Measurements from ENCODE around the gene GNAQ.
"Not testable (repeated sequence)": the region's sequence is repeated elsewhere in the genome, so short reads cannot be mapped to it uniquely, and the experiment has no call there.

Gene GNAQ

DNA sequence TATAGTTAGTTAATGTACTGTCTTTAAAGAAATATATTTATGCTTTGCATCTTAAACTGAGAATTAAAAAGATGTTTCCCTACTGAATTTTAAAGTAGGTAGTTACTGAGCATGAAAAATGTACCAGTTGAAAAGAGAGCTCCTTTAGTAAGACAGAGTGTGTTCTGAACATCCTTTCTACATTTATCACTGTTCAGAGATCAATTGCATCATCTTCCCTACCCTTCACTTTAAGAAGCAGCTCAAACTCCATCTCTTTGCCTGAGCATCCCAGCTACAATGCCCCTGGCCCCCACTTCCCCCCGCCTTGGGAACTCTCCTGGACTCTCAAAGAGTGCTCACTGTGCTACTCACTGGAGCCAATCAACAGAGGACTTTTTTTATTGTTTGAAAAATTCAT, 164.7 kb downstream of the GNAQ start:
- no peak overlapping the region for H3K4me3 ChIP-seq (ENCODE audit: low read depth, low read length)
- TF ChIP-seq, protein P1, sequence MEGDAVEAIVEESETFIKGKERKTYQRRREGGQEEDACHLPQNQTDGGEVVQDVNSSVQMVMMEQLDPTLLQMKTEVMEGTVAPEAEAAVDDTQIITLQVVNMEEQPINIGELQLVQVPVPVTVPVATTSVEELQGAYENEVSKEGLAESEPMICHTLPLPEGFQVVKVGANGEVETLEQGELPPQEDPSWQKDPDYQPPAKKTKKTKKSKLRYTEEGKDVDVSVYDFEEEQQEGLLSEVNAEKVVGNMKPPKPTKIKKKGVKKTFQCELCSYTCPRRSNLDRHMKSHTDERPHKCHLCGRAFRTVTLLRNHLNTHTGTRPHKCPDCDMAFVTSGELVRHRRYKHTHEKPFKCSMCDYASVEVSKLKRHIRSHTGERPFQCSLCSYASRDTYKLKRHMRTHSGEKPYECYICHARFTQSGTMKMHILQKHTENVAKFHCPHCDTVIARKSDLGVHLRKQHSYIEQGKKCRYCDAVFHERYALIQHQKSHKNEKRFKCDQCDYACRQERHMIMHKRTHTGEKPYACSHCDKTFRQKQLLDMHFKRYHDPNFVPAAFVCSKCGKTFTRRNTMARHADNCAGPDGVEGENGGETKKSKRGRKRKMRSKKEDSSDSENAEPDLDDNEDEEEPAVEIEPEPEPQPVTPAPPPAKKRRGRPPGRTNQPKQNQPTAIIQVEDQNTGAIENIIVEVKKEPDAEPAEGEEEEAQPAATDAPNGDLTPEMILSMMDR (IDR thresholded peaks at IDR 0.05; ENCODE audit: low read depth, low read length), result no peak
- TF ChIP-seq POLR2A (IDR thresholded peaks at IDR 0.05; ENCODE audit: extremely low read depth, insufficient read length) (no peak), MYC (IDR thresholded peaks at IDR 0.05; ENCODE audit: low read depth, low read length) (no peak), MAX (IDR thresholded peaks at IDR 0.05; ENCODE audit: low read depth, low read length) (no peak)
- DNase-seq (ENCODE audit: low read depth), result no peak

- H3K4me3 ChIP-seq (ENCODE audit: low read depth, low read length), result no peak overlapping the region
- TF ChIP-seq, protein P1 (IDR thresholded peaks at IDR 0.05; ENCODE audit: low read depth, low read length), result no peak
- TF ChIP-seq MAX (IDR thresholded peaks at IDR 0.05; ENCODE audit: low read depth, low read length) (no peak), POLR2A (IDR thresholded peaks at IDR 0.05; ENCODE audit: extremely low read depth, insufficient read length) (no peak), MYC (IDR thresholded peaks at IDR 0.05; ENCODE audit: low read depth, low read length) (no peak)
- peak; percentile 14 for DNase-seq (ENCODE audit: low read depth)
These were observed 166.1 kb downstream of the GNAQ start for GRCh38 chr9:77865385-77866047.

- H3K4me3 ChIP-seq (ENCODE audit: low read depth, low read length), result no peak overlapping the region
- peak; percentile 75 for DNase-seq (ENCODE audit: low read depth)
- TF ChIP-seq POLR2A (IDR thresholded peaks at IDR 0.05; ENCODE audit: extremely low read depth, insufficient read length), result no peak
- TF ChIP-seq, protein P1 (IDR thresholded peaks at IDR 0.05; ENCODE audit: low read depth, low read length), result no peak
- no peak for TF ChIP-seq MAX (IDR thresholded peaks at IDR 0.05; ENCODE audit: low read depth, low read length)
- no peak for TF ChIP-seq MYC (IDR thresholded peaks at IDR 0.05; ENCODE audit: low read depth, low read length)
These were observed 167.3 kb downstream of the GNAQ start for GRCh38 chr9:77864211-77864889.

DNA sequence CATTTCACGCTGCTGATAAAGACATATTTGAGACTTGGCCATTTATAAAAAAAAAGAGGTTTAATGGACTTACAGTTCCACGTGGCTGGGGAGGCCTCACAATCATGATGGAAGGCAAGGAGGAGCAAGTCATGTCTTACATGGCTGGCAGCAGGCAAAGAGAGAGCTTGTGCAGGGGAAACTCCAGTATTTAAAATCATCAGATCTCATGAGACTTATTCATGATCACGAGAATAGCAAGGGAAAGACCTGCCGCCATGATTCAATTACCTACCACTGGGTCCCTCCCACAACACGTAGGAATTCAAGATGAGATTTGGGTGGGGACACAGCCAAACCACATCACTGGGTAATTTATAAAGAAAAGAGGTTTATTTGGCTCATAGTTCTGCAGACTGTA, 168.0 kb downstream of the GNAQ start:
- DNase-seq (ENCODE audit: low read depth); H3K4me3 ChIP-seq (ENCODE audit: low read depth, low read length): not testable (repeated sequence)

- DNase-seq (ENCODE audit: low read depth); H3K4me3 ChIP-seq (ENCODE audit: low read depth, low read length): not testable (repeated sequence)
These were observed 170.7 kb downstream of the GNAQ start for GRCh38 chr9:77860953-77861352.

GRCh38 chr9:77857513-77858259, 173.9 kb downstream of the GNAQ start:
- H3K4me3 ChIP-seq (ENCODE audit: low read depth, low read length), result no peak overlapping the region
- DNase-seq (ENCODE audit: low read depth), result no peak
- no peak for TF ChIP-seq POLR2A (IDR thresholded peaks at IDR 0.05; ENCODE audit: extremely low read depth, insufficient read length)
- no peak for TF ChIP-seq MAX (IDR thresholded peaks at IDR 0.05; ENCODE audit: low read depth, low read length)
- TF ChIP-seq, protein P1 (IDR thresholded peaks at IDR 0.05; ENCODE audit: low read depth, low read length), result no peak
